ENCODE data around the gene FRAS1.
"Not testable (repeated sequence)": the region's sequence is repeated elsewhere in the genome, so short reads cannot be mapped to it uniquely, and the experiment has no call there.

The FRAS1 gene

DNA sequence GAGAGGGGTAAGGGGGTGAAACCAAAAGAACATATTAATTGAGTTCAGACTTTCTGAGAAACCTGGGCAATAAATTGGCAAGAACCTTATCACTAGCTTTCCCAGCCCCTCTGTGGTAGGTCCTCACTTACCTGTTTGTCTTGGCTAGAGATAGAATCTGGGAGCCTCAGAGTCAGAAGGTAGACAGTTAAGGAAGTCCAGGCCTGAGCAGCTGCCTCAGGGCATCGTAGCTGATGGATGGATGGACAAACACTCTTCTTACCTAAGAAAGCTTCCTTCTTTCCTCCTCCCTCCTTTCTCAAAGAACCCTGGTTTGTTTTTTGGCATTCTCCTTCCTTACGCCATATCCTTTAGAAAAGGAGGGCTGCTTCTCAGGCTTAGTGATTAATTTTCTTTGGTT, 24.4 kb downstream of the FRAS1 start:
- Histone ChIP-seq H3K4me1 (ENCODE audit: control extremely low read depth in 1 of 4, control insufficient read depth in 4 of 4, insufficient read depth in 4 of 4, low read length in 3 of 4) (no peaks in the 10 kb centered on the region), H3K4me3 (ENCODE audit: control insufficient read depth in 1 of 7, extremely low read depth in 1 of 7, insufficient read depth in 4 of 7, low read depth in 2 of 7, low read length in 6 of 7) (no peak overlapping the region), H3K27ac (ENCODE audit: insufficient read depth in 1 of 2, low read depth in 1 of 2, low read length in 2 of 2, poor library complexity in 1 of 2, severe bottlenecking in 2 of 2) (no peak overlapping the region), H3K9me3 (ENCODE audit: control extremely low read depth in 1 of 5, control insufficient read depth in 4 of 5, insufficient read depth in 2 of 5, low read depth in 1 of 5, low read length in 4 of 5) (no peaks in the 10 kb centered on the region), H3K36me3 (ENCODE audit: control insufficient read depth in 4 of 4, insufficient read depth in 4 of 4, low read length in 3 of 4) (no peaks in the 10 kb centered on the region), H3K27me3 (replicated peaks in 2 of 5; ENCODE audit: control insufficient read depth in 4 of 5, insufficient read depth in 5 of 5, low read length in 4 of 5) (no peaks in the 10 kb centered on the region)
- POLR2A ChIA-PET = no interaction called here
- CTCF ChIA-PET = no interaction called here
- WGBS (ENCODE audit: insufficient coverage) = no CpG with 5 or more reads among the region's 2 CpGs
- DNase-seq = no peak

- H3K27ac ChIP-seq (ENCODE audit: insufficient read depth in 1 of 2, low read depth in 1 of 2, low read length in 2 of 2, poor library complexity in 1 of 2, severe bottlenecking in 2 of 2) = no peak overlapping the region
- no peak for DNase-seq
- POLR2A ChIA-PET = no interaction called here
- CTCF ChIA-PET = no interaction called here
- no peaks in the 10 kb centered on the region for H3K4me1 ChIP-seq (ENCODE audit: control extremely low read depth in 1 of 4, control insufficient read depth in 4 of 4, insufficient read depth in 4 of 4, low read length in 3 of 4)
- no peak overlapping the region for H3K4me3 ChIP-seq (ENCODE audit: control insufficient read depth in 1 of 7, extremely low read depth in 1 of 7, insufficient read depth in 4 of 7, low read depth in 2 of 7, low read length in 6 of 7)
- no peaks in the 10 kb centered on the region for H3K9me3 ChIP-seq (ENCODE audit: control extremely low read depth in 1 of 5, control insufficient read depth in 4 of 5, insufficient read depth in 2 of 5, low read depth in 1 of 5, low read length in 4 of 5)
- no peaks in the 10 kb centered on the region for H3K27me3 ChIP-seq (replicated peaks in 2 of 5; ENCODE audit: control insufficient read depth in 4 of 5, insufficient read depth in 5 of 5, low read length in 4 of 5)
- H3K36me3 ChIP-seq (ENCODE audit: control insufficient read depth in 4 of 4, insufficient read depth in 4 of 4, low read length in 3 of 4) = no peaks in the 10 kb centered on the region
Observed at GRCh38 chr4:78083035-78083434, 25.9 kb downstream of the FRAS1 start.

DNA sequence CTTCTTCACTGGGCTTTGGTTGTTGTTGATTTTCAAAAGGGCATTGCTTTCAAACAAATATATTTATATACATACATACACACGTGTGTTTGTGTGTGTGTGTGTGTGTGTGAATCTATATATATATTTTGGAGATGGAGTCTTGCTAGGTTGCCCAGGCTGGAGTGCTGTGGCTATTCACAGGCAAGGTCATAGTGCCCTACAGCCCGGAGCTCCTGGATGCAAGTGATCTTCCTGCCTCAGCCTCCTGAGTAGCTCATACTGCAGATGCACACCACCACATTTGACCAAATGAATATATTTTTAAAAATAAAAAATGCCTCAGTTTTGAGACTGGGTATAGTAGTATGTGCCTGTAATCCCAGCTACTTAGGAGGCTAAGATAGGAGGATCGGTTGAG, 34.4 kb downstream of the FRAS1 start:
- peaks cover 0 to 3% (median 0%) of the 10 kb centered on the region in 5 experiments for H3K9me3 ChIP-seq (ENCODE audit: control extremely low read depth in 1 of 5, control insufficient read depth in 4 of 5, insufficient read depth in 2 of 5, low read depth in 1 of 5, low read length in 4 of 5)
- no peaks in the 10 kb centered on the region for H3K4me1 ChIP-seq (ENCODE audit: control extremely low read depth in 1 of 4, control insufficient read depth in 4 of 4, insufficient read depth in 4 of 4, low read length in 3 of 4)
- no peak for DNase-seq
- POLR2A ChIA-PET = no interaction called here
- no peaks in the 10 kb centered on the region for H3K27me3 ChIP-seq (replicated peaks in 2 of 5; ENCODE audit: control insufficient read depth in 4 of 5, insufficient read depth in 5 of 5, low read length in 4 of 5)
- 100% methylated on average over 1 of the region's 3 CpGs for WGBS (ENCODE audit: insufficient coverage)
- H3K27ac ChIP-seq (ENCODE audit: insufficient read depth in 1 of 2, low read depth in 1 of 2, low read length in 2 of 2, poor library complexity in 1 of 2, severe bottlenecking in 2 of 2) = no peak overlapping the region
- no peaks in the 10 kb centered on the region for H3K36me3 ChIP-seq (ENCODE audit: control insufficient read depth in 4 of 4, insufficient read depth in 4 of 4, low read length in 3 of 4)
- H3K4me3 ChIP-seq (ENCODE audit: control insufficient read depth in 1 of 7, extremely low read depth in 1 of 7, insufficient read depth in 4 of 7, low read depth in 2 of 7, low read length in 6 of 7) = no peak overlapping the region
- CTCF ChIA-PET = no interaction called here

GRCh38 chr4:78092350-78092749, 35.2 kb downstream of the FRAS1 start:
- DNase-seq; H3K27ac ChIP-seq (ENCODE audit: insufficient read depth in 1 of 2, low read depth in 1 of 2, low read length in 2 of 2, poor library complexity in 1 of 2, severe bottlenecking in 2 of 2); H3K9me3 ChIP-seq (ENCODE audit: control extremely low read depth in 1 of 5, control insufficient read depth in 4 of 5, insufficient read depth in 2 of 5, low read depth in 1 of 5, low read length in 4 of 5); CTCF ChIA-PET; H3K4me1 ChIP-seq (ENCODE audit: control extremely low read depth in 1 of 4, control insufficient read depth in 4 of 4, insufficient read depth in 4 of 4, low read length in 3 of 4); POLR2A ChIA-PET; H3K4me3 ChIP-seq (ENCODE audit: control insufficient read depth in 1 of 7, extremely low read depth in 1 of 7, insufficient read depth in 4 of 7, low read depth in 2 of 7, low read length in 6 of 7); H3K36me3 ChIP-seq (ENCODE audit: control insufficient read depth in 4 of 4, insufficient read depth in 4 of 4, low read length in 3 of 4); H3K27me3 ChIP-seq (replicated peaks in 2 of 5; ENCODE audit: control insufficient read depth in 4 of 5, insufficient read depth in 5 of 5, low read length in 4 of 5): not testable (repeated sequence)
- 94% methylated on average over 3 of the region's 5 CpGs for WGBS (ENCODE audit: insufficient coverage)

DNA sequence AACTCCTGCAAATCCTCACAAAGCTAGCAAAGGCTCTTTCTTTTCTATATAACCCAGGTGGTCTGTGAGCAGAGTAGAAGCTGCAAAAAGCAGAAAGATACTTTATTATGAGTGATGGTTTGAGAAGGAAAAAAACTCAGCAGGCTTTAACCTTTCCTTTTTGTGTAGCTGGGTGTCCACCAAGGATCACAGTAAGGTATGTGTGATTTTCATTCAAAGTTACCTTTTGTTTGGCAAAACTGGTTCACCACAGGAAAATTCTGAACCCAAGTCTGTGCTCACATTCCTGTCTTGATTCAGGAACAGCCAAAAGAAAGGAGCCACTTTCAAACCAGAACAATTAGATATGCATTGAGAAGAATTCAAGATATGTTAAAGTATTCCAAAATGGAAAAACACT, 35.7 kb downstream of the FRAS1 start:
- Histone ChIP-seq H3K4me3 (ENCODE audit: control insufficient read depth in 1 of 7, extremely low read depth in 1 of 7, insufficient read depth in 4 of 7, low read depth in 2 of 7, low read length in 6 of 7) (no peak overlapping the region), H3K9me3 (ENCODE audit: control extremely low read depth in 1 of 5, control insufficient read depth in 4 of 5, insufficient read depth in 2 of 5, low read depth in 1 of 5, low read length in 4 of 5) (peaks cover 0 to 6% (median 0%) of the 10 kb centered on the region in 5 experiments), H3K36me3 (ENCODE audit: control insufficient read depth in 4 of 4, insufficient read depth in 4 of 4, low read length in 3 of 4) (no peaks in the 10 kb centered on the region), H3K4me1 (ENCODE audit: control extremely low read depth in 1 of 4, control insufficient read depth in 4 of 4, insufficient read depth in 4 of 4, low read length in 3 of 4) (no peaks in the 10 kb centered on the region), H3K27me3 (replicated peaks in 2 of 5; ENCODE audit: control insufficient read depth in 4 of 5, insufficient read depth in 5 of 5, low read length in 4 of 5) (no peaks in the 10 kb centered on the region), H3K27ac (ENCODE audit: insufficient read depth in 1 of 2, low read depth in 1 of 2, low read length in 2 of 2, poor library complexity in 1 of 2, severe bottlenecking in 2 of 2) (no peak overlapping the region)
- ChIA-PET CTCF (no interaction called here), POLR2A (no interaction called here)
- DNase-seq = no peak

DNA sequence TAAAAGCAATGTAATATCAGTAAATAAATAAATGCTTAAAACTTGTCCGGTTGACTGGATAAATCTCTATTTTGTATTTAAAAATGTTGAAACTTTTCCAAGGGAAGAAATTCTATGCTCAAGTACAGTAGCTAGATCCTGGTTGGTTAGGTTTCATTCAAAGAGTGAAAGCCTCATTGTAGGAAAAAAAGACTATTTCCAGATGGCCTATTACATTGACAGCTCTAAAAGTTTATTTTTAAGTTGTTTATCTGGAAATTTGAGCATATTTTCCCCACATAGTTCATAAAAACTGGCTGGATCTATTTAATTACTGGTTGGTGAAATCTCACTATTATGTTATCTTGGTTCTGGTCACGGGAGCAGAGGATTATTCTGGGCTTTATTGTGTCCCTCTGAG, 38.0 kb downstream of the FRAS1 start:
- no peak overlapping the region for H3K4me3 ChIP-seq (ENCODE audit: control insufficient read depth in 1 of 7, extremely low read depth in 1 of 7, insufficient read depth in 4 of 7, low read depth in 2 of 7, low read length in 6 of 7)
- no peaks in the 10 kb centered on the region for H3K36me3 ChIP-seq (ENCODE audit: control insufficient read depth in 4 of 4, insufficient read depth in 4 of 4, low read length in 3 of 4)
- WGBS (ENCODE audit: insufficient coverage) = no CpG with 5 or more reads among the region's 2 CpGs
- ChIA-PET CTCF (no interaction called here), POLR2A (no interaction called here)
- no peaks in the 10 kb centered on the region for H3K4me1 ChIP-seq (ENCODE audit: control extremely low read depth in 1 of 4, control insufficient read depth in 4 of 4, insufficient read depth in 4 of 4, low read length in 3 of 4)
- DNase-seq = no peak
- H3K9me3 ChIP-seq (ENCODE audit: control extremely low read depth in 1 of 5, control insufficient read depth in 4 of 5, insufficient read depth in 2 of 5, low read depth in 1 of 5, low read length in 4 of 5) = peaks cover 0 to 6% (median 0%) of the 10 kb centered on the region in 5 experiments
- no peak overlapping the region for H3K27ac ChIP-seq (ENCODE audit: insufficient read depth in 1 of 2, low read depth in 1 of 2, low read length in 2 of 2, poor library complexity in 1 of 2, severe bottlenecking in 2 of 2)
- H3K27me3 ChIP-seq (replicated peaks in 2 of 5; ENCODE audit: control insufficient read depth in 4 of 5, insufficient read depth in 5 of 5, low read length in 4 of 5) = no peaks in the 10 kb centered on the region

GRCh38 chr4:78099058-78099457, 41.9 kb downstream of the FRAS1 start:
- Histone ChIP-seq H3K4me3 (ENCODE audit: control insufficient read depth in 1 of 7, extremely low read depth in 1 of 7, insufficient read depth in 4 of 7, low read depth in 2 of 7, low read length in 6 of 7) (no peak overlapping the region), H3K27me3 (replicated peaks in 2 of 5; ENCODE audit: control insufficient read depth in 4 of 5, insufficient read depth in 5 of 5, low read length in 4 of 5) (no peaks in the 10 kb centered on the region), H3K4me1 (ENCODE audit: control extremely low read depth in 1 of 4, control insufficient read depth in 4 of 4, insufficient read depth in 4 of 4, low read length in 3 of 4) (no peaks in the 10 kb centered on the region), H3K36me3 (ENCODE audit: control insufficient read depth in 4 of 4, insufficient read depth in 4 of 4, low read length in 3 of 4) (no peaks in the 10 kb centered on the region), H3K9me3 (ENCODE audit: control extremely low read depth in 1 of 5, control insufficient read depth in 4 of 5, insufficient read depth in 2 of 5, low read depth in 1 of 5, low read length in 4 of 5) (peaks cover 0 to 6% (median 0%) of the 10 kb centered on the region in 5 experiments), H3K27ac (ENCODE audit: insufficient read depth in 1 of 2, low read depth in 1 of 2, low read length in 2 of 2, poor library complexity in 1 of 2, severe bottlenecking in 2 of 2) (no peak overlapping the region)
- ChIA-PET CTCF (no interaction called here), POLR2A (no interaction called here)
- 100% methylated on average over 1 of the region's 3 CpGs for WGBS (ENCODE audit: insufficient coverage)
- no peak for DNase-seq

DNA sequence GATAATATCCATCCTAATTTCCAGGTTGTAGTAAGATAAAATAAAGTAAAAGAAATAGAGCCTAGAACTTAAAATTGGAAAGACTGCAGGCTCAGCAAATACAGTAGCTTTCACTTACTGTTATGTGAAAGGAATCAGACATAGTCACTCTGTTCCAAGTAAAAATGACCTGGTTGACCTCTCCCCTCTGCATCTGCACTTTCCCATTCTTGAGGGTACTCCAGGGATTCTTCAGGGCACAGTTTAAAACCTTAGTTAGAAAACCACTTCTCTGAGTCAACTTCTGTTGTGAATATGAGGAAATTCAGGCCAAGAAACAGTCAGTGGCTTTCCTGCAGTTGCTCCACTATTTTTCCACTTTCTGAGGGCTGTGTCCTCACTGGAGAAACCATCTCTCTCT, 42.9 kb downstream of the FRAS1 start:
- no peaks in the 10 kb centered on the region for H3K36me3 ChIP-seq (ENCODE audit: control insufficient read depth in 4 of 4, insufficient read depth in 4 of 4, low read length in 3 of 4)
- H3K27ac ChIP-seq (ENCODE audit: insufficient read depth in 1 of 2, low read depth in 1 of 2, low read length in 2 of 2, poor library complexity in 1 of 2, severe bottlenecking in 2 of 2) = no peak overlapping the region
- no peaks in the 10 kb centered on the region for H3K4me1 ChIP-seq (ENCODE audit: control extremely low read depth in 1 of 4, control insufficient read depth in 4 of 4, insufficient read depth in 4 of 4, low read length in 3 of 4)
- no peak for DNase-seq
- H3K27me3 ChIP-seq (replicated peaks in 2 of 5; ENCODE audit: control insufficient read depth in 4 of 5, insufficient read depth in 5 of 5, low read length in 4 of 5) = no peaks in the 10 kb centered on the region
- ChIA-PET POLR2A (no interaction called here), CTCF (no interaction called here)
- peaks cover 0 to 6% (median 0%) of the 10 kb centered on the region in 5 experiments for H3K9me3 ChIP-seq (ENCODE audit: control extremely low read depth in 1 of 5, control insufficient read depth in 4 of 5, insufficient read depth in 2 of 5, low read depth in 1 of 5, low read length in 4 of 5)
- no peak overlapping the region for H3K4me3 ChIP-seq (ENCODE audit: control insufficient read depth in 1 of 7, extremely low read depth in 1 of 7, insufficient read depth in 4 of 7, low read depth in 2 of 7, low read length in 6 of 7)
